GM19099 (cell line): ENCODE measurements around the gene OR52I1.

Experiments used
- POLR2A ChIP-seq: IDR thresholded peaks from 3 replicates; pipeline ENCODE4 v1.6.1; 2011; ENCODE audit warnings: low read depth; ENCODE audit not compliant: insufficient read length; ENCODE audit errors: extremely low read depth

The OR52I1 gene

GRCh38 chr11:4605057-4605456 lies 11.2 kb downstream of the OR52I1 start:
- TF ChIP-seq POLR2A, result no peak

GRCh38 chr11:4606231-4607015 lies 12.6 kb downstream of the OR52I1 start:
- no peak for TF ChIP-seq POLR2A

- TF ChIP-seq POLR2A, result no peak
Observed at GRCh38 chr11:4607096-4607495, 13.3 kb downstream of the OR52I1 start.

GRCh38 chr11:4607781-4608666 lies 14.2 kb downstream of the OR52I1 start, which contains the start of gene TRIM68:
TSS of gene TRIM68 (minus strand) at chr11:4608231. CDS start at chr11:4605504, 2,727 bp downstream.
- TF ChIP-seq POLR2A, result peak; percentile 79

- TF ChIP-seq POLR2A, result no peak
Observed at GRCh38 chr11:4610258-4610935, 16.6 kb downstream of the OR52I1 start.

- TF ChIP-seq POLR2A, result no peak
Observed at GRCh38 chr11:4611986-4612385, 18.1 kb downstream of the OR52I1 start.

GRCh38 chr11:4615856-4616444 lies 22.1 kb downstream of the OR52I1 start:
- TF ChIP-seq POLR2A, result no peak

GRCh38 chr11:4619514-4619913 lies 25.7 kb downstream of the OR52I1 start:
- no peak for TF ChIP-seq POLR2A

- no peak for TF ChIP-seq POLR2A
Observed at GRCh38 chr11:4626207-4627099, 32.6 kb downstream of the OR52I1 start.

- TF ChIP-seq POLR2A, result no peak
Observed at GRCh38 chr11:4636136-4636535, 42.3 kb downstream of the OR52I1 start.

- no peak for TF ChIP-seq POLR2A
Observed at GRCh38 chr11:4636962-4637661, 43.3 kb downstream of the OR52I1 start, which contains the start of gene OR51D1. TSS of gene OR51D1 (plus strand) at chr11:4637477. CDS start at chr11:4639791, 2,314 bp downstream.

- no peak for TF ChIP-seq POLR2A
Observed at GRCh38 chr11:4637662-4638047, 43.8 kb downstream of the OR52I1 start.

- TF ChIP-seq POLR2A, result no peak
Observed at GRCh38 chr11:4639931-4640330, 46.1 kb downstream of the OR52I1 start.
